HepG2 (cell line): ENCODE data around the gene PRDM10. TPM values are rescaled to one million over a fixed set of nuclear protein-coding genes. Genes with fewer than 3 reads are reported as not detected.

Experiments
- ATAC-seq: fragments of 200-7000 bp; cut with Tn5 transposase; 3 replicates; pipeline ENCODE4 v1.9.1; 2020; ENCODE audit warnings: mild to moderate bottlenecking, moderate library complexity
- BruUV-seq: library from RNA; stranded (reverse); fragments of 400-500 nt; replicated peaks from 2 replicates; lab custom pipeline; 2021; lab: Mats Ljungman, UMichigan
- CTCF ChIA-PET: fragments of 300-600 bp; formaldehyde crosslinking; extraction: SDS; loops from one replicate; lab custom pipeline; 2021; ENCODE audit warnings: low total read pairs, inconsistent platforms, low intra/inter-chr PET ratio; lab: Yijun Ruan, JAX
- POLR2A ChIA-PET: fragments of 350-600 bp; sonication (Branson Sonifier 250); formaldehyde crosslinking; loops from one replicate; lab custom pipeline; 2020; ENCODE audit warnings: antibody characterized with exemption, inconsistent platforms; lab: Yijun Ruan, JAX
- DNase-seq: peaks from one replicate; pipeline ENCODE4 v3.0.0-alpha.2; 2015; ENCODE audit warnings: low spot score
- FAIRE-seq: peaks from 3 replicates; lab custom pipeline; 2011; peaks lifted over from hg19 to GRCh38; lab: Jason Lieb, UNC
- H2AFZ ChIP-seq: one replicate; pipeline ENCODE4 v1.6.1; 2011; ENCODE audit warnings: low read length, inconsistent platforms
- H3K27ac ChIP-seq: fragments of 300-600 bp; 3 replicates; pipeline ENCODE4 v1.8.0; 2011; ENCODE audit warnings: mixed run types, mild to moderate bottlenecking, mixed read lengths, low read length, inconsistent platforms; ENCODE audit not compliant: insufficient read depth; ENCODE audit errors: extremely low read length
- H3K27me3 ChIP-seq, 2 experiments: fragments of 200-600 bp in 1 of 2; 2 replicates in 1 of 2; 3 replicates in 1 of 2; pipeline versions ENCODE4 v1.6.0 to v1.8.0; 2011; ENCODE audit warnings: low read length in 2 of 2, mild to moderate bottlenecking in 2 of 2, moderate library complexity in 2 of 2, inconsistent platforms in 1 of 2; ENCODE audit not compliant: insufficient read depth in 2 of 2, control insufficient read depth in 1 of 2
- H3K36me3 ChIP-seq, 2 experiments: fragments of 200-600 bp in 1 of 2; replicated peaks in 1 of 2; 2 replicates in 1 of 2; 3 replicates in 1 of 2; pipeline versions ENCODE4 v1.5.1 to v1.8.0; 2011; ENCODE audit warnings: low read length in 2 of 2, inconsistent platforms in 1 of 2; ENCODE audit not compliant: insufficient read depth in 2 of 2, control insufficient read depth in 1 of 2
- H3K4me1 ChIP-seq: 2 replicates; pipeline ENCODE4 v1.5.1; 2012; ENCODE audit warnings: low read length, inconsistent platforms; ENCODE audit not compliant: insufficient read depth
- H3K4me2 ChIP-seq: 2 replicates; pipeline ENCODE4 v1.6.0; 2011; ENCODE audit warnings: low read depth, low read length, inconsistent platforms
- H3K4me3 ChIP-seq, 3 experiments: fragments of 200-600 bp in 1 of 3; sonication (generic), shearing (Covaris generic) in 1 of 3; replicated peaks in 1 of 3; 2 replicates each; pipeline ENCODE4 v1.5.1; 2011 to 2016; ENCODE audit warnings: low read length in 3 of 3, inconsistent platforms in 2 of 3, low read depth in 2 of 3, mild to moderate bottlenecking in 2 of 3, control low read depth in 1 of 3, mixed read lengths in 1 of 3; ENCODE audit not compliant: insufficient read depth in 1 of 3
- H3K79me2 ChIP-seq: one replicate; pipeline ENCODE4 v1.6.1; 2011; ENCODE audit warnings: low read length, inconsistent platforms; ENCODE audit not compliant: insufficient read depth
- H3K9ac ChIP-seq: 2 replicates; pipeline ENCODE4 v1.6.0; 2011; ENCODE audit warnings: mild to moderate bottlenecking, low read depth, low read length, inconsistent platforms; ENCODE audit not compliant: insufficient read depth
- H3K9me3 ChIP-seq: 2 replicates; pipeline ENCODE4 v1.5.1; 2012; ENCODE audit warnings: mild to moderate bottlenecking, low read length
- H4K20me1 ChIP-seq: 2 replicates; pipeline ENCODE4 v1.6.0; 2011; ENCODE audit warnings: inconsistent platforms, mild to moderate bottlenecking, low read length, moderate library complexity; ENCODE audit not compliant: insufficient read depth
- HOXA7 ChIP-seq: sonication (generic); formaldehyde crosslinking; IDR thresholded peaks from 2 replicates; pipeline ENCODE4 v1.8.1; 2022; ENCODE audit warnings: mild to moderate bottlenecking, missing genetic modification reagents, moderate library complexity
- MAF1 ChIP-seq: sonication (generic); formaldehyde crosslinking; IDR thresholded peaks from 2 replicates; pipeline ENCODE4 v1.5.0; 2020; ENCODE audit warnings: missing genetic modification reagents, borderline replicate concordance
- NCOR1 ChIP-seq: fragments of 200-600 bp; sonication (generic); IDR thresholded peaks from 2 replicates; pipeline ENCODE4 v1.7.0; 2017; ENCODE audit warnings: antibody characterized with exemption, low read length, borderline replicate concordance
- NFE2 ChIP-seq: sonication (generic); formaldehyde crosslinking; IDR thresholded peaks from 2 replicates; pipeline ENCODE4 v1.4.0; 2020; ENCODE audit warnings: missing genetic modification reagents
- REXO4 ChIP-seq: sonication (generic); formaldehyde crosslinking; IDR thresholded peaks from 2 replicates; pipeline ENCODE4 v1.8.0; 2022; ENCODE audit warnings: missing genetic modification reagents, mild to moderate bottlenecking, borderline replicate concordance
- WGBS: methylation state at CpG from one replicate; pipeline ENCODE4 v1.1.6; 2017; ENCODE audit warnings: low lambda C conversion rate; 5-methylcytosine and 5-hydroxymethylcytosine counted together
- in situ Hi-C: cut with HindIII; loops from 2 replicates; pipeline ENCODE4 v1.10.0; 2017; ENCODE audit warnings: low pct_unique_long_range_greater_than_20kb; ENCODE audit not compliant: extremely low pct_ligation_motif_present
- intact Hi-C: fragments of 100-400 bp; cut with micrococcal nuclease; formaldehyde crosslinking; loops from one replicate; pipeline ENCODE4 v1.10.0; 2022; ENCODE audit not compliant: unreplicated experiment
- polyA plus RNA-seq, 8 experiments: library from polyadenylated mRNA; depleted of rRNA in 3 of 8; stranded (reverse) in 7 of 8; unstranded in 1 of 8; fragments of >200 nt; fragmentation: Illumina TruSeq in 4 of 8; extraction: Trizol in 4 of 8; gene quantifications; 2 replicates each; pipeline versions ENCODE4 v1.2.1 to v1.2.3, GENCODE V29; 2011 to 2016; ENCODE audit warnings: low read depth in 4 of 8, missing spikeins in 1 of 8, mixed read lengths in 1 of 8; ENCODE audit not compliant: insufficient read depth in 1 of 8
- total RNA-seq, 5 experiments: library from RNA; depleted of rRNA; stranded (reverse); fragments of >200 nt; fragmentation: Illumina TruSeq; extraction: Trizol; gene quantifications; 2 replicates each; pipeline ENCODE4 v1.2.3, GENCODE V29; 2016; ENCODE audit warnings: low read depth in 1 of 5
- TF ChIP-seq, protein P1 (sequence below): sonication (generic); formaldehyde crosslinking; IDR thresholded peaks from 2 replicates; pipeline ENCODE4 v1.4.0; 2020; ENCODE audit warnings: missing genetic modification reagents, borderline replicate concordance
- TF ChIP-seq, protein P2 (sequence below): sonication (generic); formaldehyde crosslinking; IDR thresholded peaks from 2 replicates; pipeline ENCODE4 v1.5.0; 2020; ENCODE audit warnings: mild to moderate bottlenecking, missing genetic modification reagents, moderate library complexity
- TF ChIP-seq, protein P3 (sequence below): sonication (generic); formaldehyde crosslinking; IDR thresholded peaks from 2 replicates; pipeline ENCODE4 v1.4.0; 2020; ENCODE audit warnings: missing genetic modification reagents

The PRDM10 gene
- total and polyA plus RNA-seq, 2 of the 13 experiments (the other 11 are each of a cell fraction or from before 2014, with no cell fraction given) = 5.7 to 5.8 TPM

DNA sequence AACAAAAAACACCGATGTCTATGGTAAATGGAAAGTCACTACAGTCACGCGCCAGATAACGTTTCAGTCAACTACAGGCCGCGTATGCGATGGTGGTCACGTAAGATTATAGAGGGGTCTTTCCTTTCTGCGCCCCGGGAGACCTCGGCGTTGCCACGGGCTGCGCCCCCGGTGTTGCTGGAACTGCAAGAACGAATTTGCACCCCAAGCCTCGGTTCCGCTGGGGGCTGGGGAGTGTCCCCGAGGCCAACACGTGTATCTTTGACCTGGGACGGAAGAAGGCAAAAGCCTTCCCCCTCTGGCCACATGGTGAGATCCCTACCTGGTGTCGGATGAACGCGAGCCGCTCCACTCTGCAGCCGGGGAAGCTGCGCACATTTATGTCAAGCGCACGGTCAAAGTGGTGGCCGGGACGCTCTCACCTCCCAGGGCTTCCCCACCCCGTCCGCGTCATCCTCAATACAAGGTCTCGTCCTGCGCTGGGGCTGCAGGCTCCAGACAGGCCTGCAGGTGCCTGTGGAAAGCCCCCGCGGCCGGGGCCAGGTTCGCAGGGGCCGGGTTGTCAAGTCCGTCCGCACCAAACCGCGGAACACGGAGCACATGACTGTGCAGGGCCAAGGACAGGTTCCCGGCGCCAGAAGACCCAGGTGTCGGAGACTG is 37.8 kb upstream of the PRDM10 start (continued):
- no peak for TF ChIP-seq MAF1 (CRISPR knock-in tag)
- TF ChIP-seq NFE2 (CRISPR knock-in tag) = no peak
- no peak for TF ChIP-seq HOXA7 (CRISPR knock-in tag)
- TF ChIP-seq, protein P1, sequence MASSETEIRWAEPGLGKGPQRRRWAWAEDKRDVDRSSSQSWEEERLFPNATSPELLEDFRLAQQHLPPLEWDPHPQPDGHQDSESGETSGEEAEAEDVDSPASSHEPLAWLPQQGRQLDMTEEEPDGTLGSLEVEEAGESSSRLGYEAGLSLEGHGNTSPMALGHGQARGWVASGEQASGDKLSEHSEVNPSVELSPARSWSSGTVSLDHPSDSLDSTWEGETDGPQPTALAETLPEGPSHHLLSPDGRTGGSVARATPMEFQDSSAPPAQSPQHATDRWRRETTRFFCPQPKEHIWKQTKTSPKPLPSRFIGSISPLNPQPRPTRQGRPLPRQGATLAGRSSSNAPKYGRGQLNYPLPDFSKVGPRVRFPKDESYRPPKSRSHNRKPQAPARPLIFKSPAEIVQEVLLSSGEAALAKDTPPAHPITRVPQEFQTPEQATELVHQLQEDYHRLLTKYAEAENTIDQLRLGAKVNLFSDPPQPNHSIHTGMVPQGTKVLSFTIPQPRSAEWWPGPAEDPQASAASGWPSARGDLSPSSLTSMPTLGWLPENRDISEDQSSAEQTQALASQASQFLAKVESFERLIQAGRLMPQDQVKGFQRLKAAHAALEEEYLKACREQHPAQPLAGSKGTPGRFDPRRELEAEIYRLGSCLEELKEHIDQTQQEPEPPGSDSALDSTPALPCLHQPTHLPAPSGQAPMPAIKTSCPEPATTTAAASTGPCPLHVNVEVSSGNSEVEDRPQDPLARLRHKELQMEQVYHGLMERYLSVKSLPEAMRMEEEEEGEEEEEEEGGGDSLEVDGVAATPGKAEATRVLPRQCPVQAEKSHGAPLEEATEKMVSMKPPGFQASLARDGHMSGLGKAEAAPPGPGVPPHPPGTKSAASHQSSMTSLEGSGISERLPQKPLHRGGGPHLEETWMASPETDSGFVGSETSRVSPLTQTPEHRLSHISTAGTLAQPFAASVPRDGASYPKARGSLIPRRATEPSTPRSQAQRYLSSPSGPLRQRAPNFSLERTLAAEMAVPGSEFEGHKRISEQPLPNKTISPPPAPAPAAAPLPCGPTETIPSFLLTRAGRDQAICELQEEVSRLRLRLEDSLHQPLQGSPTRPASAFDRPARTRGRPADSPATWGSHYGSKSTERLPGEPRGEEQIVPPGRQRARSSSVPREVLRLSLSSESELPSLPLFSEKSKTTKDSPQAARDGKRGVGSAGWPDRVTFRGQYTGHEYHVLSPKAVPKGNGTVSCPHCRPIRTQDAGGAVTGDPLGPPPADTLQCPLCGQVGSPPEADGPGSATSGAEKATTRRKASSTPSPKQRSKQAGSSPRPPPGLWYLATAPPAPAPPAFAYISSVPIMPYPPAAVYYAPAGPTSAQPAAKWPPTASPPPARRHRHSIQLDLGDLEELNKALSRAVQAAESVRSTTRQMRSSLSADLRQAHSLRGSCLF = no peak
- TF ChIP-seq NCOR1 = no peak
- no peak for TF ChIP-seq REXO4 (CRISPR knock-in tag)

DNA sequence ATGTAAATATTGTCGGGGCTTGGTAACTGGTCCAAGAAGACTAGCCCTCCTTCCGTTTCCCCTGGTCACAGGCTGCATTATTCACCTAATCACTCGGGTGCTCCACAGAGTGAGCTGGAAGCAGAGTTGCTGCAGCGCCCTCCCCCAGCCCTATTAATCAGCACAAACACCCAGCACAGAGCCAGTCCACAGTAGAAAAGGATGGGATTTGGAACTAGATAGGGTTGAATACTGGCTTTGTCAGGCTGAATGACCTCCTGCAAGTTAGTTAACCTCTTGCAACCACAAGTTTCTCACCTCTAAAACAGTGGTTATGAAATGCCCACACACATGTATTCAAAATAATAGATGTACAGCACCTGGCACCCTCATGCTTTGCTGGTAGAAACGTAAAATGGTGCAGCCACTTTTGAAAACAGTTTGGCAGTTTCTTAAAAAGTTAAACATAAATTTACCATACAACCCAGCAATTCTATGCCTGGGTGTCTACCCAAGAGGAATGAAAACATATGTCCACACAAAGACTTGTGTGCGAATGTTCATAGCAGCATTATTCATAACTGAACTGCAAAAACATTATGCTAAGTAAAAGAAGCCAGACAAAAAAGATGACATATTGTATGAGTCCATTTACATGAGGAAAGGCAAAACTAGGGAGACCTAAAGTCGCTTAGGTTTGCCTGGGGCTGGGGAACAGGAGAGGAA is 35.4 kb upstream of the PRDM10 start:
- H3K4me1 ChIP-seq = peaks cover 37% of the 10 kb centered on the region
- H3K9ac ChIP-seq = no peak overlapping the region
- H3K4me3 ChIP-seq = peak overlapping the region in 2 of 3 experiments; percentile 34 to 44; a peak in 4 of 6 replicates
- H3K27ac ChIP-seq = no peak overlapping the region
- BruUV-seq = no TSS peak
- peak; percentile 86 for ATAC-seq
- 34% methylated on average over 7 of the region's 7 CpGs for WGBS
- H2AFZ ChIP-seq = no peak overlapping the region
- H3K4me2 ChIP-seq = peak overlapping the region; percentile 68
- no peaks in the 10 kb centered on the region for H3K9me3 ChIP-seq
- no peaks in the 10 kb centered on the region for H4K20me1 ChIP-seq
- ChIA-PET CTCF (no interaction called here), POLR2A (interaction anchor here (4.1 kb wide), 1 partner anchor 34 kb away, joined by 23 read pairs; the partner anchor contains the start of gene PRDM10)
- H3K27me3 ChIP-seq = no peaks in the 10 kb centered on the region
- in situ Hi-C loops = no loop called here
- peak; percentile 81 for FAIRE-seq
- H3K36me3 ChIP-seq = no peaks in the 10 kb centered on the region
- peak; percentile 66 for DNase-seq
- intact Hi-C loops = loop anchor here (5.0 kb wide), 1 partner anchor 36 kb away; the partner anchor contains the start of gene PRDM10
- no peaks in the 10 kb centered on the region for H3K79me2 ChIP-seq
- TF ChIP-seq, protein P2, sequence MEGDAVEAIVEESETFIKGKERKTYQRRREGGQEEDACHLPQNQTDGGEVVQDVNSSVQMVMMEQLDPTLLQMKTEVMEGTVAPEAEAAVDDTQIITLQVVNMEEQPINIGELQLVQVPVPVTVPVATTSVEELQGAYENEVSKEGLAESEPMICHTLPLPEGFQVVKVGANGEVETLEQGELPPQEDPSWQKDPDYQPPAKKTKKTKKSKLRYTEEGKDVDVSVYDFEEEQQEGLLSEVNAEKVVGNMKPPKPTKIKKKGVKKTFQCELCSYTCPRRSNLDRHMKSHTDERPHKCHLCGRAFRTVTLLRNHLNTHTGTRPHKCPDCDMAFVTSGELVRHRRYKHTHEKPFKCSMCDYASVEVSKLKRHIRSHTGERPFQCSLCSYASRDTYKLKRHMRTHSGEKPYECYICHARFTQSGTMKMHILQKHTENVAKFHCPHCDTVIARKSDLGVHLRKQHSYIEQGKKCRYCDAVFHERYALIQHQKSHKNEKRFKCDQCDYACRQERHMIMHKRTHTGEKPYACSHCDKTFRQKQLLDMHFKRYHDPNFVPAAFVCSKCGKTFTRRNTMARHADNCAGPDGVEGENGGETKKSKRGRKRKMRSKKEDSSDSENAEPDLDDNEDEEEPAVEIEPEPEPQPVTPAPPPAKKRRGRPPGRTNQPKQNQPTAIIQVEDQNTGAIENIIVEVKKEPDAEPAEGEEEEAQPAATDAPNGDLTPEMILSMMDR (CRISPR knock-in tag) = peak; percentile 50
- TF ChIP-seq, protein P3, sequence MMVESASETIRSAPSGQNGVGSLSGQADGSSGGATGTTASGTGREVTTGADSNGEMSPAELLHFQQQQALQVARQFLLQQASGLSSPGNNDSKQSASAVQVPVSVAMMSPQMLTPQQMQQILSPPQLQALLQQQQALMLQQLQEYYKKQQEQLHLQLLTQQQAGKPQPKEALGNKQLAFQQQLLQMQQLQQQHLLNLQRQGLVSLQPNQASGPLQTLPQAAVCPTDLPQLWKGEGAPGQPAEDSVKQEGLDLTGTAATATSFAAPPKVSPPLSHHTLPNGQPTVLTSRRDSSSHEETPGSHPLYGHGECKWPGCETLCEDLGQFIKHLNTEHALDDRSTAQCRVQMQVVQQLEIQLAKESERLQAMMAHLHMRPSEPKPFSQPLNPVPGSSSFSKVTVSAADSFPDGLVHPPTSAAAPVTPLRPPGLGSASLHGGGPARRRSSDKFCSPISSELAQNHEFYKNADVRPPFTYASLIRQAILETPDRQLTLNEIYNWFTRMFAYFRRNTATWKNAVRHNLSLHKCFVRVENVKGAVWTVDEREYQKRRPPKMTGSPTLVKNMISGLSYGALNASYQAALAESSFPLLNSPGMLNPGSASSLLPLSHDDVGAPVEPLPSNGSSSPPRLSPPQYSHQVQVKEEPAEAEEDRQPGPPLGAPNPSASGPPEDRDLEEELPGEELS (CRISPR knock-in tag) = 0 out of 2 replicates have a peak, but pooled peaks have one; percentile 39
